HG02973 (cell line): ENCODE data around the gene LDLRAD3.

ENCODE experiments used
- ATAC-seq: cut with Tn5 transposase; IDR thresholded peaks from one replicate; pipeline ENCODE4 v1.9.1; 2021; ENCODE audit warnings: moderate library complexity; ENCODE audit not compliant: unreplicated experiment

Gene LDLRAD3

GRCh38 chr11:35927104-35927503, 16.8 kb upstream of the LDLRAD3 start:
- ATAC-seq: no peak

- ATAC-seq: no peak
These were observed 16.2 kb upstream of the LDLRAD3 start for GRCh38 chr11:35927682-35928081.

GRCh38 chr11:35928688-35929395, 15.0 kb upstream of the LDLRAD3 start:
- no peak for ATAC-seq

- no peak for ATAC-seq
These were observed 13.4 kb upstream of the LDLRAD3 start for GRCh38 chr11:35930466-35930865.

GRCh38 chr11:35932121-35932520, 11.7 kb upstream of the LDLRAD3 start:
- no peak for ATAC-seq

GRCh38 chr11:35932681-35933319, 11.1 kb upstream of the LDLRAD3 start:
- no peak for ATAC-seq

GRCh38 chr11:35933320-35933871, 10.5 kb upstream of the LDLRAD3 start:
- ATAC-seq: no peak

- no peak for ATAC-seq
These were observed 9.6 kb upstream of the LDLRAD3 start for GRCh38 chr11:35934271-35934670.

- ATAC-seq: no peak
These were observed 8.9 kb upstream of the LDLRAD3 start for GRCh38 chr11:35934981-35935380.

- ATAC-seq: no peak
These were observed 8.5 kb upstream of the LDLRAD3 start for GRCh38 chr11:35935390-35935789.

- no peak for ATAC-seq
These were observed 6.8 kb upstream of the LDLRAD3 start for GRCh38 chr11:35937111-35937510.

GRCh38 chr11:35937700-35938099, 6.2 kb upstream of the LDLRAD3 start:
- no peak for ATAC-seq

GRCh38 chr11:35938231-35938630, 5.6 kb upstream of the LDLRAD3 start:
- no peak for ATAC-seq

- ATAC-seq: no peak
These were observed 553 bp upstream of the LDLRAD3 start for GRCh38 chr11:35943309-35943708.

GRCh38 chr11:35944503-35945136, 758 bp downstream of the LDLRAD3 start:
- ATAC-seq: no peak

- ATAC-seq: no peak
These were observed 1.3 kb downstream of the LDLRAD3 start for GRCh38 chr11:35945137-35945518.

- ATAC-seq: no peak
These were observed 2.9 kb downstream of the LDLRAD3 start for GRCh38 chr11:35946766-35947165.

GRCh38 chr11:35947437-35947836, 3.6 kb downstream of the LDLRAD3 start:
- ATAC-seq: no peak

- no peak for ATAC-seq
These were observed 5.4 kb downstream of the LDLRAD3 start for GRCh38 chr11:35949242-35949641.

GRCh38 chr11:35950082-35950481, 6.2 kb downstream of the LDLRAD3 start:
- no peak for ATAC-seq

GRCh38 chr11:35951680-35952079, 7.8 kb downstream of the LDLRAD3 start:
- ATAC-seq: no peak
